HG03060 (cell line): ENCODE results near the gene GLI3.
"Not testable (repeated sequence)": the region's sequence is repeated elsewhere in the genome, so short reads cannot be mapped to it uniquely, and the experiment has no call there.

Experiments
- ATAC-seq: cut with Tn5 transposase; IDR thresholded peaks from one replicate; pipeline ENCODE4 v1.9.1; 2021; ENCODE audit warnings: low read depth, moderate number of reproducible peaks; ENCODE audit not compliant: unreplicated experiment

The GLI3 gene

DNA sequence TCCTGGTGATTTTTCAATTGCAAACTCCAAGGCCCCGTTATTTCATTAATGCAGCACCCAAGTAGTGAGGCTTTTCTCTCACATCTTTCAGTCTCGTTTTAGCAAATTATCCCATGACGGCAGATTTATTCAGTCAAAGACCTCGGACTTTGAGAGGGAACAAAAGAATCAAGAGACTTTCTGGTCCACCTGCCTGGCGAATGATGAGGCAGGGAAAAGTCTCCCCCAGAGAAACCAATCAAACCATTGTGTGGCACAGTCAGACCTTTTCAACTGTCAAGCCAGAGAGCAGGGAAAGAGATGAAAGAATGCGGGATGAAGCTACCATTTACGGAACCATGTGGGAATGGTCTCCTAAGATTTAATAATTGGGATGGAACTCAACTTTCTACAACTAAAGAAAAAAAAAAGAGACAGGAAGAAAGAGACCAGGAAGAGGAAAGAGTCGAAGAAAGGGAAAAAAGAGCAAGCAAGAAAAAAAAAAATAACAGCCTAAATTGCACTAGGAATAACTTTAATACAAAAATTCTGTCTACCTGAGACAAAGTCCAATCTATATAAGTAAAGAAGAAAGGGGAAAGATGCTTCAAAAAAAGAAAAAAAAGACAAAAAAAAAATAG, 22.8 kb downstream of the GLI3 start:
- no peak for ATAC-seq

DNA sequence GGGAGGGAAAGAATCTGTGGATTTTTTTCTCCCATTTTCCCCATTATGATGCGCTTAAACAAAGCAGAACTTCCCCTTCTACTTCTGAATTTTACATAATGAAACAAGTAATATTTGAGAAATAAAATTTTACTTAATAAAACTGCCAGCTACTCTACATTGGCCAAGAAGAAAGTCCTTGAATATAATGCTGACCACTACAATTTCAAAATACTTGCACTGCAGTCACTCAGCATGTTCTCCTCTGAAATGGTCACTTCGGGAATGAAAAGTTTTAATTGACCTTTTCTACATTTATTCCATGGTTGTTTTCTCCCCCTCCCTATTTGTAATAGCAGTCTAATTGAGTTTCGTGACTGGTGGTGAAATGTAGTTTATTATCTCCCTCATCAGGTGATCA, 23.9 kb downstream of the GLI3 start:
- ATAC-seq: no peak

DNA sequence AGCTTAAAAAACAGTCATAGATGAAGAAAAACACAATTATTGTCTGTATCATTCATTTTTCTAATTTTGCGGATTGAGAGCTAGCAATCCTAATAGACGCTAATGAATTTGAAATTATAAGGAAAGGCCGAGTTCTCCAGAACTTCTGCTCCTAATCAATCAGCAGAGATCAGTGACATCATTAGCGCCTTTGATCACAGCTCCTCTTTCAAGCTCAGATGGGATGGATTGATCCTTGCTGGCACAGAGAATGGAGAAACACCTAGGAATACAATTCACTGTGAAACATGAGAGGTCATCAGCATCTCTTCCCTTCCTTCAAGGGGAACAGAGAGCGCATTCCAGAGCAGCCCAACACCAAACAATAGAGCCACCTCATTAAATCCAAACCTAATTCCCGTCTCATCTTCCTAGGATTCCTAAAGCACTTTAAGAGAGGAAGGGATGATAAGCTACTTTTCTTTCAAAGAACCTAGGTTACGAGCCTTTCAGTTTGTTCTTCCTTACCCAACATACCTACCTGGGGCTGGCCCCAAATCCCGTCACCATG, 24.4 kb downstream of the GLI3 start:
- no peak for ATAC-seq

GRCh38 chr7:42211938-42212337, 25.1 kb downstream of the GLI3 start:
- ATAC-seq: no peak

DNA sequence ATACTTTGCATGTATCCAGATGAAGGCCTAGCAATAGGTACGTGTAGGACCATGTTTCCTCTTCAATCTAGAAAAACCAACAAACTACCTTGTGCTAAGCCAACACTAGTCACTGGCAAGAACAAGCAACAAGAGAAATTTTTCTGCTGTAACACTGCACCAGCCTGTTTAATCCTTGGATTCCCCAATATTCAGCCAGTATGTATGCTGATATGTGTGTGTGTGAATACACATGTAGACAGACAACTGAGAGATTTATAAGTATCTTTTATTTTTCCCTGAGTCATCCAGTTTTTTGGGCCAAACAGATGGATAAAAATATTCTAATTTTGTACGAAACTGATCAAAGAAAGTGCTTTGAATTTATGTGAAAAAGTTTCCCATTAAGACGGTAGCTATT, 26.2 kb downstream of the GLI3 start:
- no peak for ATAC-seq

- ATAC-seq: no peak
These were observed 26.7 kb downstream of the GLI3 start for GRCh38 chr7:42210333-42210732.

DNA sequence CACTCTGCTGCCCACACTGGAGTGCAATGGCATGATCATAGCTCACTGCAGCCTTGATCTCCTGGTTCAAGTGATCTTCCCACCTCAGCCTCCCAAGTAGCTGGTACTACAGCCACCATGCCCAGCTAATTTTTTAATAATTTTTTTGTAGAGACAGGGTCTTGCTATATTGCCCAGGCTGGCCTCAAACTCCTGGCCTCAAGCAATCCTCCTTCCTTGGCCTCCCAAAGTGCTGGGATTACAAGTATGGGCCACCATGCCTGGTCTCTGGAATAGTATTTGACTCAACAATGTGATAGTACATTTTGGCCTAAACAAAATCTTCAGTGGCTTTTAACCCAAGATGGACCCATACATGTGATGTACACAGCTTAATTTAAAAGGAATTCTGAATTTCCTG, 27.9 kb downstream of the GLI3 start:
- not testable (repeated sequence) for ATAC-seq

DNA sequence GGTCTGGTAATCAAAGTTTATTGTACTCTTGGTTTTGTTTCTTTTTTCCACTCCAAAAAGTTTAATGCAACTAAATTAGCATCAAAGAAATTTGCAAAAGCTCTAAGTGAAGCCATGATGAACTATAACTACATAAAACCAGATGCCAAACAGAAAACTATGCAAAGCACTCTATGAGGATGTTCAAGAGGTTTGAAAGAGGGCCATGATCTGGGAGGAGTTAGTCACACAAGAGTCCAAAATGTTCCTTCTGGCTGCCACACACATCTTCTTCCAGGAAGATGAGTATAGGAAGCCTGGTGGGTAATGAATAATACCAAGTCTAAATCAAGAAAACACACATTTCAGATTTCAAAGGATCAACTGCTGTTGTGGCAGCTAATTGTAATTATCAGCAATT, 28.4 kb downstream of the GLI3 start:
- ATAC-seq: no peak

DNA sequence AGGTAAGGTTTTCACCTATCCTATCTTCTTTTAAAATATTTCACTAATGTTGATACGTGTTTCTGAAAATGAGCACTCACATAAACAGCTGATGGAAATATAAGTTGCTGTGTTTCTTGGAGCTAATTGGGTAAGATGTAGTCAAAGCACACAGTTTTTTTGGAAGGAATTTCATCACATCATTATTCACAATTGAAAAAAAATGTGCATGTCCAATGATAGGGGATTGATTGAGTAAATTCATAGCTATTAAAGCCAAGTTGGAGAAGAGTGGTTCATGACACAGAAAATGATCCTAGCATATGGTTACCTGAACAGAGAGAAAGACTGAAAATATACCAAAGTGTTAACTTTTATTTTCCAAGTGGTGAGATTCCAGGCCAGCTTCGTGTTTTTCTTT, 29.6 kb downstream of the GLI3 start:
- no peak for ATAC-seq

DNA sequence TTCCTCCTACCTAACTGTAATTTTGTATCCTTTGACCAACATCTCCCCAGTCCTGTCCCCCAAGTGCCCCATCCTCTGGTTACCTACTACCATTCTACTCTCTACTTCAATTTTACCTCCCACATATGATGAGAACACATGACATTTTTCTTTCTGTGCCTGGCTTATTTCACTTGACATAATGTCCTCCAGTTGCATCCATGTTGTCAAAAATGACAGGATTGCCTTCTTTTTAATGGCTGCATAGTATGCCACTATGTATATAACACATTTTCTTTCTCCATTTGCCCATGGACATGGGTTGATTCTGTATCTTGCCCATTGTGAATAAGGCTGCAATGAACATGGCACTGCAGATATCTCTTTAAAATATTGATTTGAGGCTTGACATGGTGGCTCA, 33.7 kb downstream of the GLI3 start:
- ATAC-seq: no peak

DNA sequence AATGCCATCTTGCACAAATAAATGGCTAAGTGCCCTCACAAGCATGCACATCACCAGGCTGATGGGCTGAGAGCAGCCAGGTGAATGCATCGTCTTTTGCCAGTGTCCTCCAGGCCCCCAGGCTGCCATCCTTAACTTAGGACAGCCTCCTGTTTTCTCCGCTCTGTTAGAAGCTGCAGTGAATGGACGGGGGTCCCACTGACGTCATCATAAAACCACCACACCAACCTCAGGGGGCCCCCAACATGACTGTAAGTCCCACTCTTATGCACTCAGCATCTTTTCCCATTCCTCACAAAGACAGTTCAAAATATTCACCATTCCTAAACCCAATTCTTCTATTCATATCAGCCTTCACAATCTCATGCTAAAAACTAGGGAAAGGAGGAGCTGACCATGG, 34.4 kb downstream of the GLI3 start:
- ATAC-seq: no peak

GRCh38 chr7:42198974-42199668, 37.9 kb downstream of the GLI3 start:
- ATAC-seq: no peak

DNA sequence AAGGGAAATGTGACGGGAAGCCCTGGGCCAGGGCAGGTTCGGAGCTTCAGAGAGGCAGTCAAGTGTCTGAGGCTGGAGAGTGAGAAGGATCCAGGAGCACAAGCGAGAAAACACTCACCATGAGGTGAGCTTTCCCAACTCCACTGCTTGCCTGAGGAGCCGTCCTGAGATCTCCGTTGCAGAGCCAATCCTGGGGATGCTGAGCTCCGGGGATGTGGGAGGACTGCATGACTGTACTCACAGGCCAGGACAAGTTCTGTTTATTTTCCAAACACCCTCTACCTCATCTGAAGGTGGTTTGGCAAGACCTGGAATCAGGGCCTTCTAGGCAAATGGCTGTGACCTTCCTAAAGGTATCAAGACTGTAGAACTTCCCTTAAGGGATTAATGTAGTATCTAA, 38.7 kb downstream of the GLI3 start:
- no peak for ATAC-seq

- ATAC-seq: no peak
These were observed 39.6 kb downstream of the GLI3 start for GRCh38 chr7:42197451-42197850.

GRCh38 chr7:42194238-42194637, 42.8 kb downstream of the GLI3 start:
- ATAC-seq: no peak

GRCh38 chr7:42193471-42194129, 43.4 kb downstream of the GLI3 start:
- no peak for ATAC-seq

DNA sequence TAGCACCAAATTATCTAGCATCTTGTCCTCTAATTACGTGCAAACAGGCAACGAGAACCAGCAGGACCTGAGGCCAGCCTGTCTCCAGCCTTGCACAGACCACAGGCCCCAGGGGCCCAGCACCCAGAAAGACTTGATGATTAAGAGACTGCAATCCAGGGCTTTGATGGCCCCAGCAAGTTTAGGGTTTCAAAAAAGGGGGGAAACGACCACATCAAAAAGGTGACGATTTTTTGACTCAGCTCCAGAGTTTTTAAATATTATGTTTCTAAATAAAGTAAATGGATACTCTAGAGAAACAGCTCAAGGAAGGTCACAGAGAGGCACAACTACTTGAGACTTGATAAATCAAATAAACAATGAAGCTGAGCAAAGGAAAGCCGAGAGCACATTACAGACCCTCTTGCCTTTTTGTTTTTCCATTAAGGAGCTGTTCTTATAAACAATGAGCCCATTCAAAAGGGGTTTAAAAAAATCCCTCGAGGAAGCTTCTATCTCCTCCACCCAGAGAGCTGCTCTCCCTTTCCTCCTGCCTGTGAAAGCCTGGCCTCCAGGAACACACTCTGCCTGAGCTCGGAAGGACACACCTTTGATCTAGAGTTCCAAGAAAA, 44.1 kb downstream of the GLI3 start:
- ATAC-seq: no peak

GRCh38 chr7:42192066-42192465, 44.9 kb downstream of the GLI3 start:
- no peak for ATAC-seq

GRCh38 chr7:42189535-42189934, 47.5 kb downstream of the GLI3 start:
- ATAC-seq: no peak

DNA sequence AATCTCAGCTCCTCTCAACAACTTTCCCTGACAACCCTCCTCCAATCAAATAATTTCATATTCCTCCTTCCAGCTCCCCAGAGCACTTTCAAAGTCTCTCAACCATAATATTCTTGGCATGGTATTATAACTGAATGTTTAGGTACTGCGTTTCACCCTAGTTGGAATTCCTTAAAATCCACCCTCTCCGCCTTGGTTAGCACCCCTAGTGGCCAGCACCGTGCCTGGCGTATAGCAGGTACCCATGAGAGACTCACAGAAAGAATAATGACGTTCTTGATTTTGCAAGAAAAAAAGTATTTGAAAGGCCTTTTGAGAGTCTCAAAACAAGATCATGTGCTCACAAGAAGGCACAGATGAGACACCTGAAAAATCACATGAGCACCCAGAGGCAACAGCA, 50.9 kb downstream of the GLI3 start:
- ATAC-seq: no peak

- ATAC-seq: no peak
These were observed 51.3 kb downstream of the GLI3 start for GRCh38 chr7:42185726-42186125.
